GM12878 (cell line): ENCODE measurements around the gene SEMA5A. TPM values are rescaled to one million over a fixed set of nuclear protein-coding genes. Genes with fewer than 3 reads are reported as not detected.

ENCODE experiments used
- ATAC-seq: fragments of 200-7000 bp; cut with Tn5 transposase; 3 replicates; pipeline ENCODE4 v1.9.1; 2020; ENCODE audit warnings: mild to moderate bottlenecking, moderate library complexity
- BruUV-seq: library from RNA; stranded (reverse); fragments of 400-500 nt; replicated peaks from 2 replicates; lab custom pipeline; 2021; lab: Mats Ljungman, UMichigan
- CTCF ChIA-PET: fragments of 300-600 bp; sonication (Branson Sonifier 250); formaldehyde crosslinking; extraction: SDS; loops from one replicate; lab custom pipeline; 2021; ENCODE audit warnings: inconsistent platforms; lab: Yijun Ruan, JAX
- POLR2A ChIA-PET: fragments of 350-600 bp; formaldehyde crosslinking; extraction: SDS; loops from one replicate; lab custom pipeline; 2021; ENCODE audit warnings: inconsistent platforms; lab: Charles Lee
- RAD21 ChIA-PET: fragments of 300-600 bp; sonication (Branson Sonifier 250); formaldehyde crosslinking; loops from one replicate; lab custom pipeline; 2023; ENCODE audit warnings: antibody characterized with exemption; ENCODE audit not compliant: unreplicated experiment; lab: Charles Lee
- SMC1A ChIA-PET: fragments of 300-600 bp; sonication (Branson Sonifier 250); formaldehyde crosslinking; loops from one replicate; lab custom pipeline; 2023; ENCODE audit not compliant: unreplicated experiment, uncharacterized antibody; lab: Charles Lee
- DNase-seq: peaks from one replicate; pipeline ENCODE4 v3.0.0-alpha.2; 2011; ENCODE audit warnings: low read depth, low spot score
- FAIRE-seq: peaks from 3 replicates; lab custom pipeline; 2011; peaks lifted over from hg19 to GRCh38; lab: Jason Lieb, UNC
- H2AFZ ChIP-seq: 2 replicates; pipeline ENCODE4 v1.6.0; 2011; ENCODE audit warnings: low read depth, low read length, control low read depth; ENCODE audit not compliant: control insufficient read depth
- H3K27ac ChIP-seq: 2 replicates; pipeline ENCODE4 v1.5.1; 2011; ENCODE audit warnings: control low read depth; ENCODE audit not compliant: control insufficient read depth, insufficient read depth
- H3K27me3 ChIP-seq, 2 experiments: replicated peaks in 1 of 2; 2 replicates each; pipeline versions ENCODE4 v1.6.0 to v1.6.1; 2011; ENCODE audit warnings: low read length in 1 of 2; ENCODE audit not compliant: control insufficient read depth in 2 of 2, insufficient read depth in 2 of 2
- H3K36me3 ChIP-seq, 2 experiments: 2 replicates each; pipeline ENCODE4 v1.5.1; 2011; ENCODE audit warnings: low read length in 1 of 2; ENCODE audit not compliant: control insufficient read depth in 2 of 2, insufficient read depth in 2 of 2
- H3K4me1 ChIP-seq: 2 replicates; pipeline ENCODE4 v1.6.1; 2011; ENCODE audit warnings: mild to moderate bottlenecking, low read length, moderate library complexity, mixed read lengths; ENCODE audit not compliant: control insufficient read depth, insufficient read depth
- H3K4me2 ChIP-seq: 2 replicates; pipeline ENCODE4 v1.6.0; 2011; ENCODE audit warnings: control low read depth; ENCODE audit not compliant: control insufficient read depth, insufficient read depth
- H3K4me3 ChIP-seq: fragments of 200-600 bp; sonication (generic); 2 replicates; pipeline ENCODE4 v1.5.1; 2016
- H3K79me2 ChIP-seq: 2 replicates; pipeline ENCODE4 v1.6.0; 2011; ENCODE audit warnings: low read length; ENCODE audit not compliant: control insufficient read depth, insufficient read depth
- H3K9ac ChIP-seq: 2 replicates; pipeline ENCODE4 v1.8.0; 2011; ENCODE audit warnings: low read length, control low read depth, mixed read lengths; ENCODE audit not compliant: control insufficient read depth, insufficient read depth
- H3K9me3 ChIP-seq: replicated peaks from 3 replicates; pipeline ENCODE4 v1.5.1; 2011; ENCODE audit warnings: mild to moderate bottlenecking, low read length; ENCODE audit not compliant: control insufficient read depth, insufficient read depth
- H4K20me1 ChIP-seq: 2 replicates; pipeline ENCODE4 v1.6.0; 2011; ENCODE audit not compliant: control insufficient read depth, insufficient read depth
- ASH2L ChIP-seq: fragments of 300-600, 200-600 bp; sonication (generic); IDR thresholded peaks from 2 replicates; pipeline ENCODE4 v1.6.1; 2017; ENCODE audit warnings: low read depth, mild to moderate bottlenecking, borderline replicate concordance
- ATF7 ChIP-seq: fragments of 450-650 bp; IDR thresholded peaks from 2 replicates; pipeline ENCODE4 v1.6.1; 2016; ENCODE audit warnings: low read depth, mild to moderate bottlenecking
- CHD4 ChIP-seq: fragments of 200-600 bp; sonication (generic); IDR thresholded peaks from 2 replicates; pipeline ENCODE4 v1.6.1; 2016; ENCODE audit warnings: mild to moderate bottlenecking
- MLLT1 ChIP-seq: fragments of 450-650 bp; IDR thresholded peaks from 2 replicates; pipeline ENCODE4 v1.6.1; 2016; ENCODE audit warnings: mild to moderate bottlenecking
- NFXL1 ChIP-seq: fragments of 450-650 bp; IDR thresholded peaks from 2 replicates; pipeline ENCODE4 v1.6.1; 2017; ENCODE audit warnings: antibody characterized with exemption, mild to moderate bottlenecking, borderline replicate concordance
- PAX5 ChIP-seq: IDR thresholded peaks from 2 replicates; pipeline ENCODE4 v1.6.1; 2011; ENCODE audit warnings: low read depth, low read length, borderline replicate concordance
- POLR2A ChIP-seq: IDR thresholded peaks from 2 replicates; pipeline ENCODE4 v1.6.1; 2011; ENCODE audit warnings: low read depth, mild to moderate bottlenecking, low read length
- POU2F2 ChIP-seq: IDR thresholded peaks from 3 replicates; pipeline ENCODE4 v1.6.1; 2011; ENCODE audit warnings: low read depth, mild to moderate bottlenecking, low read length, borderline replicate concordance
- PRDM15 ChIP-seq: fragments of 450-650 bp; formaldehyde crosslinking; IDR thresholded peaks from 2 replicates; pipeline ENCODE4 v1.4.0; 2020; ENCODE audit warnings: mild to moderate bottlenecking, moderate library complexity
- STAT1 ChIP-seq: fragments of 450-650 bp; conservative IDR thresholded peaks from 2 replicates; pipeline ENCODE4 v1.6.1; 2014; ENCODE audit warnings: antibody characterized with exemption, mild to moderate bottlenecking
- SUPT20H ChIP-seq: IDR thresholded peaks from 2 replicates; pipeline ENCODE4 v1.6.1; 2011; ENCODE audit warnings: low read depth, mild to moderate bottlenecking, low read length, moderate library complexity, borderline replicate concordance; ENCODE audit not compliant: control insufficient read depth
- TAF1 ChIP-seq: IDR thresholded peaks from 2 replicates; pipeline ENCODE4 v1.6.1; 2011; ENCODE audit warnings: mild to moderate bottlenecking, low read depth, low read length, borderline replicate concordance
- WGBS: methylation state at CpG from one replicate; pipeline ENCODE4 v1.1.6; 2016; ENCODE audit warnings: low lambda C conversion rate; ENCODE audit not compliant: insufficient replicate concordance, insufficient coverage; ENCODE audit errors: missing lambda C conversion rate; 5-methylcytosine and 5-hydroxymethylcytosine counted together
- in situ Hi-C: fragments of 300-500 bp; cut with MboI; formaldehyde crosslinking; loops from 9 replicates; pipeline ENCODE4 v1.14.3; 2018; ENCODE audit warnings: mixed read lengths
- intact Hi-C: fragments of 100-400 bp; cut with micrococcal nuclease; formaldehyde crosslinking; loops from one replicate; pipeline ENCODE4 v1.14.2; 2022; ENCODE audit not compliant: unreplicated experiment
- polyA plus RNA-seq, 11 experiments: library from polyadenylated mRNA; depleted of rRNA in 4 of 11; unstranded in 6 of 11; stranded (reverse) in 5 of 11; fragments of >200 nt; fragmentation: Nextera tagmentation in 4 of 11; fragmentation: Illumina TruSeq in 1 of 11; extraction: Ambion mirVana in 4 of 11; extraction: Trizol in 1 of 11; gene quantifications; 1 replicate in 1 of 11; 2 replicates in 10 of 11; pipeline versions ENCODE4 v1.2.1 to v1.2.3, GENCODE V29; 2011 to 2016; ENCODE audit warnings: inconsistent platforms in 2 of 11, missing spikeins in 2 of 11, low read depth in 1 of 11
- total RNA-seq, 4 experiments: library from RNA; depleted of rRNA in 3 of 4; stranded (reverse); fragments of >200 nt in 3 of 4; fragmentation: Illumina TruSeq in 1 of 4; extraction: Trizol in 1 of 4; gene quantifications; 2 replicates each; pipeline versions ENCODE4 v1.2.1 to v1.2.3, GENCODE V29; 2013 to 2021
- TF ChIP-seq, protein P1 (sequence below): fragments of 150-350 bp; IDR thresholded peaks from 2 replicates; pipeline ENCODE4 v1.6.1; 2014; ENCODE audit warnings: mild to moderate bottlenecking, low read depth, low read length
- TF ChIP-seq, protein P2 (sequence below): fragments of 450-650 bp; IDR thresholded peaks from 2 replicates; pipeline ENCODE4 v1.6.1; 2018; ENCODE audit warnings: mild to moderate bottlenecking, low read depth, moderate library complexity; ENCODE audit not compliant: partially characterized antibody

The SEMA5A gene
- total and polyA plus RNA-seq, 10 of the 15 experiments (the other 5 are each of a cell fraction or from before 2014, with no cell fraction given): 0.03 to 2.4 (median 0.09) TPM; not detected in 1

- TF ChIP-seq, protein P1, sequence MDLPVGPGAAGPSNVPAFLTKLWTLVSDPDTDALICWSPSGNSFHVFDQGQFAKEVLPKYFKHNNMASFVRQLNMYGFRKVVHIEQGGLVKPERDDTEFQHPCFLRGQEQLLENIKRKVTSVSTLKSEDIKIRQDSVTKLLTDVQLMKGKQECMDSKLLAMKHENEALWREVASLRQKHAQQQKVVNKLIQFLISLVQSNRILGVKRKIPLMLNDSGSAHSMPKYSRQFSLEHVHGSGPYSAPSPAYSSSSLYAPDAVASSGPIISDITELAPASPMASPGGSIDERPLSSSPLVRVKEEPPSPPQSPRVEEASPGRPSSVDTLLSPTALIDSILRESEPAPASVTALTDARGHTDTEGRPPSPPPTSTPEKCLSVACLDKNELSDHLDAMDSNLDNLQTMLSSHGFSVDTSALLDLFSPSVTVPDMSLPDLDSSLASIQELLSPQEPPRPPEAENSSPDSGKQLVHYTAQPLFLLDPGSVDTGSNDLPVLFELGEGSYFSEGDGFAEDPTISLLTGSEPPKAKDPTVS: no peak
- no peak for TF ChIP-seq NFXL1
Measured at GRCh38 chr5:9103290-9103689, 442.6 kb downstream of the SEMA5A start (continued).

DNA sequence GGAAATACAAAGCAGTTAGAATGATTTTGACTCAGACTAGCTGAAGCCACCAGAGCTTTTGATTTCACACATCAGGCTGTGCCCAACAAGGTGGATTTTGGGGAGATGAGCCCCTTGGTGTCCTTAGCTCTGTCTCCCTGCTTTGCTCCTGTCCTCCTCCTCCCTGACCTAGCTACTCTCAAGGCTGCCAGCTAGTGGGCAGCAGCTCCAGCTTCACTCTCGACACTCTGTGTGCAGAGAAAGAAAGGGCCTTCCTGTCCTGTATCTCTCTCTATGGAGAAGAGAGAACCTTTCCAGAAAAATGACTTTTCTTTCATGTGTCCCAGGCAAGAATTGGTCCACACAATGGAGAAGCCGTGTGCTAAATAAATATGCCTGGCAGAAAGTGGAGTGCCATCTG is 446.2 kb downstream of the SEMA5A start:
- no TSS peak for BruUV-seq
- FAIRE-seq: no peak
- POLR2A ChIA-PET: no interaction called here
- in situ Hi-C loops (no loop called here), intact Hi-C loops (no loop called here)
- SMC1A ChIA-PET: interaction anchor here (0.9 to 2.0 kb wide), 7 partner anchors 9 to 234 kb away, joined by 3 to 5 read pairs (median 3); no protein-coding TSS in a partner anchor
- Histone ChIP-seq H2AFZ (no peak overlapping the region), H3K79me2 (no peaks in the 10 kb centered on the region), H3K27ac (no peak overlapping the region), H3K4me3 (no peak overlapping the region), H3K4me2 (no peak overlapping the region), H3K4me1 (no peaks in the 10 kb centered on the region), H3K9ac (no peak overlapping the region), H3K36me3 (no peaks in the 10 kb centered on the region), H4K20me1 (no peaks in the 10 kb centered on the region), H3K27me3 (no peaks in the 10 kb centered on the region; a peak in 1 of 4 replicates), H3K9me3 (no peaks in the 10 kb centered on the region)
- RAD21 ChIA-PET: no interaction called here
- CTCF ChIA-PET: interaction anchor here (0.6 to 2.3 kb wide), 8 partner anchors 10 to 216 kb away, joined by 3 to 8 read pairs (median 3); no protein-coding TSS in a partner anchor
- 3% methylated on average over 2 of the region's 2 CpGs for WGBS
- no peak for ATAC-seq
- no peak for DNase-seq
- TF ChIP-seq SUPT20H: no peak
- TF ChIP-seq ATF7: no peak
- no peak for TF ChIP-seq CHD4
- TF ChIP-seq STAT1: no peak
- TF ChIP-seq POU2F2: no peak
- TF ChIP-seq MLLT1: no peak
- no peak for TF ChIP-seq TAF1
- TF ChIP-seq, protein P2, sequence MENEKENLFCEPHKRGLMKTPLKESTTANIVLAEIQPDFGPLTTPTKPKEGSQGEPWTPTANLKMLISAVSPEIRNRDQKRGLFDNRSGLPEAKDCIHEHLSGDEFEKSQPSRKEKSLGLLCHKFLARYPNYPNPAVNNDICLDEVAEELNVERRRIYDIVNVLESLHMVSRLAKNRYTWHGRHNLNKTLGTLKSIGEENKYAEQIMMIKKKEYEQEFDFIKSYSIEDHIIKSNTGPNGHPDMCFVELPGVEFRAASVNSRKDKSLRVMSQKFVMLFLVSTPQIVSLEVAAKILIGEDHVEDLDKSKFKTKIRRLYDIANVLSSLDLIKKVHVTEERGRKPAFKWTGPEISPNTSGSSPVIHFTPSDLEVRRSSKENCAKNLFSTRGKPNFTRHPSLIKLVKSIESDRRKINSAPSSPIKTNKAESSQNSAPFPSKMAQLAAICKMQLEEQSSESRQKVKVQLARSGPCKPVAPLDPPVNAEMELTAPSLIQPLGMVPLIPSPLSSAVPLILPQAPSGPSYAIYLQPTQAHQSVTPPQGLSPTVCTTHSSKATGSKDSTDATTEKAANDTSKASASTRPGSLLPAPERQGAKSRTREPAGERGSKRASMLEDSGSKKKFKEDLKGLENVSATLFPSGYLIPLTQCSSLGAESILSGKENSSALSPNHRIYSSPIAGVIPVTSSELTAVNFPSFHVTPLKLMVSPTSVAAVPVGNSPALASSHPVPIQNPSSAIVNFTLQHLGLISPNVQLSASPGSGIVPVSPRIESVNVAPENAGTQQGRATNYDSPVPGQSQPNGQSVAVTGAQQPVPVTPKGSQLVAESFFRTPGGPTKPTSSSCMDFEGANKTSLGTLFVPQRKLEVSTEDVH: no peak
- TF ChIP-seq POLR2A: no peak
- no peak for TF ChIP-seq PAX5
- no peak for TF ChIP-seq PRDM15 (CRISPR knock-in tag)
- TF ChIP-seq ASH2L: no peak
